Activated CD8-positive, alpha-beta memory T cell treated with anti-CD3 and anti-CD28 coated beads, Interleukin-2, amount 50 U/mL, for 4 hours (primary cell): ENCODE results near the gene SCGB1D4.
"Not testable (repeated sequence)": the region's sequence is repeated elsewhere in the genome, so short reads cannot be mapped to it uniquely, and the experiment has no call there.

Source experiments
- DNase-seq: peaks from one replicate; pipeline ENCODE4 v3.0.0-alpha.2; 2020

Gene SCGB1D4

GRCh38 chr11:62298975-62299374 lies at the start of gene SCGB1D4:
TSS of gene SCGB1D4 (minus strand) at chr11:62299075. CDS start at chr11:62299010, 65 bp downstream.
- no peak for DNase-seq

- DNase-seq: no peak
Observed at GRCh38 chr11:62345861-62346260, 47.0 kb upstream of the SCGB1D4 start.

GRCh38 chr11:62344210-62344609 lies 45.3 kb upstream of the SCGB1D4 start:
- DNase-seq: no peak

- not testable (repeated sequence) for DNase-seq
Observed at GRCh38 chr11:62343646-62344190, 44.8 kb upstream of the SCGB1D4 start.

- no peak for DNase-seq
Observed at GRCh38 chr11:62341588-62341987, 42.7 kb upstream of the SCGB1D4 start.

GRCh38 chr11:62340269-62340901 lies 41.5 kb upstream of the SCGB1D4 start:
- DNase-seq: peak; percentile 45

- no peak for DNase-seq
Observed at GRCh38 chr11:62338218-62338617, 39.3 kb upstream of the SCGB1D4 start.

GRCh38 chr11:62337303-62338181 lies 38.7 kb upstream of the SCGB1D4 start, which contains the start of gene ASRGL1:
TSS of gene ASRGL1 (plus strand) at chr11:62337448. CDS start at chr11:62337978, 530 bp downstream.
- peak; percentile 76 for DNase-seq

GRCh38 chr11:62336949-62337302 lies 38.1 kb upstream of the SCGB1D4 start:
- DNase-seq: not testable (repeated sequence)

GRCh38 chr11:62333768-62334167 lies 34.9 kb upstream of the SCGB1D4 start:
- no peak for DNase-seq

GRCh38 chr11:62331264-62331663 lies 32.4 kb upstream of the SCGB1D4 start:
- DNase-seq: not testable (repeated sequence)

- DNase-seq: not testable (repeated sequence)
Observed at GRCh38 chr11:62327541-62327940, 28.7 kb upstream of the SCGB1D4 start.

- not testable (repeated sequence) for DNase-seq
Observed at GRCh38 chr11:62326719-62327118, 27.8 kb upstream of the SCGB1D4 start.

GRCh38 chr11:62325781-62326180 lies 26.9 kb upstream of the SCGB1D4 start:
- DNase-seq: not testable (repeated sequence)

- peak; percentile 24 for DNase-seq
Observed at GRCh38 chr11:62324731-62325556, 26.1 kb upstream of the SCGB1D4 start.

GRCh38 chr11:62322524-62322923 lies 23.6 kb upstream of the SCGB1D4 start:
- no peak for DNase-seq

- no peak for DNase-seq
Observed at GRCh38 chr11:62315431-62315830, 16.6 kb upstream of the SCGB1D4 start.

- DNase-seq: no peak
Observed at GRCh38 chr11:62309991-62310390, 11.1 kb upstream of the SCGB1D4 start.

- no peak for DNase-seq
Observed at GRCh38 chr11:62307950-62308349, 9.1 kb upstream of the SCGB1D4 start.

GRCh38 chr11:62306227-62306626 lies 7.4 kb upstream of the SCGB1D4 start:
- no peak for DNase-seq

- no peak for DNase-seq
Observed at GRCh38 chr11:62295504-62295903, 3.4 kb downstream of the SCGB1D4 start.

GRCh38 chr11:62280452-62280851 lies 18.4 kb downstream of the SCGB1D4 start:
- no peak for DNase-seq

GRCh38 chr11:62273789-62274275 lies 25.0 kb downstream of the SCGB1D4 start:
- DNase-seq: no peak
